ENCODE results near the gene FBXL4. TPM values are rescaled to one million over a fixed set of nuclear protein-coding genes. Genes with fewer than 3 reads are reported as not detected.

The FBXL4 gene
- polyA plus RNA-seq, 1 of the 3 experiments (the other 2 are of a cell fraction): 8.1 TPM

DNA sequence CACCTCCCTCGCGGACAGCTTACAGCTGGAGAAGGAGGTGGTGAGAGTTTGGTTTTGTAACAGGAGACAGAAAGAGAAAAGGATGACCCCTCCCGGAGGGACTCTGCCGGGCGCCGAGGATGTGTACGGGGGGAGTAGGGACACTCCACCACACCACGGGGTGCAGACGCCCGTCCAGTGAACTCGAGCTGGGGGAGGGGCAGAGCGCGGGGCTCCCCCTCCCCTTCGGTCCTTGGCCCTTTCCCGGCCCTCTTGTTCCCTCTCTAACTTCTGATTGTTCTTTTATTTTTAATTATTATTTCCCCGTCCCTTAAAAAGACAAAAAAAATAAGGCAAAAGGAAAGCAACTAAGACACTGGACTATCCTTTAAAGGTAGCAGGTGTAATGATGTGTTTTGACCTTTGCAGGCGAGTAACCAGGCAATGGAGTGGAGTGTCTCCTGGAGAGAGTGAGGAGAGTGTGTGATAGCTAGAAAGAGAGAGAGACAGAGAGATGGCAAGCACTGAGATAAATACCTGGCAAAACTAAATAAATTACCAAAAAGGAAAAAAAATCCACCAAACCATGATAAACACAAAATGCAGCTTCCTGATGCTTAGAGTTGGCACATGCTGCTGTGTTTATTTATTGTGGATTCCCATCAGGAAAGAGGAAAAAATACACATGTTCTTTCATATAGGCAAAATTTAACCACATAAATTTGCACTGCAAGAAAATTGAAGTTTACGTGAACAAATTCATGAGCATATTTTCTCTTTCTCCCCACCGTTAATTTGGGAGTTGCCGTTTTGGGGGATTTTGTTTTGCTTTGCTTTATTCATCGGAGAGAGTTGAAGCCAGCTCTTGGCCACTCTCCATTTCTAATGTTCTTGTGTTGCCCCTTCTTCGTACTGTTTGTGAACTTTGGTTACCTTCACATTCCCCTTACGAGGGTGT is 111.5 kb downstream of the FBXL4 start (continued):
- TF ChIP-seq, protein P1, sequence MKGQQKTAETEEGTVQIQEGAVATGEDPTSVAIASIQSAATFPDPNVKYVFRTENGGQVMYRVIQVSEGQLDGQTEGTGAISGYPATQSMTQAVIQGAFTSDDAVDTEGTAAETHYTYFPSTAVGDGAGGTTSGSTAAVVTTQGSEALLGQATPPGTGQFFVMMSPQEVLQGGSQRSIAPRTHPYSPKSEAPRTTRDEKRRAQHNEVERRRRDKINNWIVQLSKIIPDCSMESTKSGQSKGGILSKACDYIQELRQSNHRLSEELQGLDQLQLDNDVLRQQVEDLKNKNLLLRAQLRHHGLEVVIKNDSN (IDR thresholded peaks at IDR 0.05; ENCODE audit: borderline replicate concordance, low read depth): no peak
- TF ChIP-seq RFX5 (IDR thresholded peaks at IDR 0.05; ENCODE audit: low read length) (no peak), GATA2 (CRISPR knock-in tag; IDR thresholded peaks at IDR 0.05) (no peak), NRF1 (IDR thresholded peaks at IDR 0.05; ENCODE audit: low read depth, low read length) (no peak), CHD2 (IDR thresholded peaks at IDR 0.05; ENCODE audit: low read length, partially characterized antibody) (no peak), SIN3A (IDR thresholded peaks at IDR 0.05; ENCODE audit: borderline replicate concordance, low read depth, low read length) (no peak), RCOR1 (IDR thresholded peaks at IDR 0.05; ENCODE audit: low read length) (no peak)

GRCh38 chr6:98835149-98836024 is 112.4 kb downstream of the FBXL4 start:
- H2AFZ ChIP-seq (ENCODE audit: low read depth): peak overlapping the region; percentile 26; the same call in 1 of the 2 replicates
- POLR2A ChIA-PET: no interaction called here
- peak; percentile 78 for DNase-seq
- no peaks in the 10 kb centered on the region; the same call in 1 of the 2 replicates for H4K20me1 ChIP-seq (ENCODE audit: insufficient read depth)
- H3K27ac ChIP-seq (ENCODE audit: low read depth in 2 of 2, low read length in 1 of 2): peak overlapping the region in 1 of 2 experiments; percentile 47; a peak in 1 of 4 replicates
- peak overlapping the region; percentile 74 for H3K4me2 ChIP-seq
- CTCF ChIA-PET: interaction anchor here (0.7 to 2.4 kb wide), 4 partner anchors 10 to 1394 kb away, joined by 3 to 8 read pairs (median 4); no protein-coding TSS in a partner anchor
- H3K36me3 ChIP-seq (replicated peaks in 1 of 2; ENCODE audit: control insufficient read depth in 1 of 2, insufficient read depth in 2 of 2, low read length in 1 of 2): no peaks in the 10 kb centered on the region
- peak overlapping the region; percentile 60 to 69 for H3K4me3 ChIP-seq (ENCODE audit: low read depth in 2 of 2, low read length in 1 of 2)
- H3K9ac ChIP-seq: peak overlapping the region; percentile 6; the same call in 1 of the 2 replicates
- no peaks in the 10 kb centered on the region for H3K27me3 ChIP-seq (ENCODE audit: insufficient read depth)
- H3K4me1 ChIP-seq (ENCODE audit: control insufficient read depth in 1 of 2, insufficient read depth in 2 of 2, low read depth in 1 of 2, low read length in 1 of 2): peaks cover 0 to 37% of the 10 kb centered on the region in 2 experiments; a peak in 2 of 4 replicates
- H3F3A ChIP-seq (replicated peaks; ENCODE audit: insufficient read depth): peaks cover 14% of the 10 kb centered on the region
- H3K9me3 ChIP-seq: no peaks in the 10 kb centered on the region
- peaks cover 10% of the 10 kb centered on the region for H3K79me2 ChIP-seq (ENCODE audit: insufficient read depth)
- 22% methylated on average over 12 of the region's 76 CpGs for WGBS (ENCODE audit: low lambda C conversion rate)
- H3K9me2 ChIP-seq: no peaks in the 10 kb centered on the region
- TF ChIP-seq ELF1 (IDR thresholded peaks at IDR 0.05) (no peak), FOSL2 (IDR thresholded peaks at IDR 0.05; ENCODE audit: borderline replicate concordance, low read depth) (no peak), NFIC (IDR thresholded peaks at IDR 0.05; ENCODE audit: borderline replicate concordance) (no peak), MEF2A (IDR thresholded peaks at IDR 0.05; ENCODE audit: borderline replicate concordance, low read depth) (no peak), SIN3A (IDR thresholded peaks at IDR 0.05; ENCODE audit: borderline replicate concordance, low read depth, low read length) (no peak), MXI1 (IDR thresholded peaks at IDR 0.05; ENCODE audit: low read depth, low read length) (no peak; the same call in 1 of the 2 replicates), YY1 (IDR thresholded peaks at IDR 0.05; ENCODE audit: low read depth) (no peak), FOXJ3 (CRISPR knock-in tag; IDR thresholded peaks at IDR 0.05) (0 out of 2 replicates have a peak, but pooled peaks have one; percentile 16), ZBTB33 (IDR thresholded peaks at IDR 0.05; ENCODE audit: borderline replicate concordance, low read depth) (no peak), IRF3 (IDR thresholded peaks at IDR 0.05; ENCODE audit: low read depth, low read length) (no peak), RFX5 (IDR thresholded peaks at IDR 0.05; ENCODE audit: low read length) (no peak)
- TF ChIP-seq, protein P2, sequence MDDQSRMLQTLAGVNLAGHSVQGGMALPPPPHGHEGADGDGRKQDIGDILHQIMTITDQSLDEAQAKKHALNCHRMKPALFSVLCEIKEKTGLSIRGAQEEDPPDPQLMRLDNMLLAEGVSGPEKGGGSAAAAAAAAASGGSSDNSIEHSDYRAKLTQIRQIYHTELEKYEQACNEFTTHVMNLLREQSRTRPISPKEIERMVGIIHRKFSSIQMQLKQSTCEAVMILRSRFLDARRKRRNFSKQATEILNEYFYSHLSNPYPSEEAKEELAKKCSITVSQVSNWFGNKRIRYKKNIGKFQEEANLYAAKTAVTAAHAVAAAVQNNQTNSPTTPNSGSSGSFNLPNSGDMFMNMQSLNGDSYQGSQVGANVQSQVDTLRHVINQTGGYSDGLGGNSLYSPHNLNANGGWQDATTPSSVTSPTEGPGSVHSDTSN (IDR thresholded peaks at IDR 0.05): no peak
- TF ChIP-seq, protein P3, sequence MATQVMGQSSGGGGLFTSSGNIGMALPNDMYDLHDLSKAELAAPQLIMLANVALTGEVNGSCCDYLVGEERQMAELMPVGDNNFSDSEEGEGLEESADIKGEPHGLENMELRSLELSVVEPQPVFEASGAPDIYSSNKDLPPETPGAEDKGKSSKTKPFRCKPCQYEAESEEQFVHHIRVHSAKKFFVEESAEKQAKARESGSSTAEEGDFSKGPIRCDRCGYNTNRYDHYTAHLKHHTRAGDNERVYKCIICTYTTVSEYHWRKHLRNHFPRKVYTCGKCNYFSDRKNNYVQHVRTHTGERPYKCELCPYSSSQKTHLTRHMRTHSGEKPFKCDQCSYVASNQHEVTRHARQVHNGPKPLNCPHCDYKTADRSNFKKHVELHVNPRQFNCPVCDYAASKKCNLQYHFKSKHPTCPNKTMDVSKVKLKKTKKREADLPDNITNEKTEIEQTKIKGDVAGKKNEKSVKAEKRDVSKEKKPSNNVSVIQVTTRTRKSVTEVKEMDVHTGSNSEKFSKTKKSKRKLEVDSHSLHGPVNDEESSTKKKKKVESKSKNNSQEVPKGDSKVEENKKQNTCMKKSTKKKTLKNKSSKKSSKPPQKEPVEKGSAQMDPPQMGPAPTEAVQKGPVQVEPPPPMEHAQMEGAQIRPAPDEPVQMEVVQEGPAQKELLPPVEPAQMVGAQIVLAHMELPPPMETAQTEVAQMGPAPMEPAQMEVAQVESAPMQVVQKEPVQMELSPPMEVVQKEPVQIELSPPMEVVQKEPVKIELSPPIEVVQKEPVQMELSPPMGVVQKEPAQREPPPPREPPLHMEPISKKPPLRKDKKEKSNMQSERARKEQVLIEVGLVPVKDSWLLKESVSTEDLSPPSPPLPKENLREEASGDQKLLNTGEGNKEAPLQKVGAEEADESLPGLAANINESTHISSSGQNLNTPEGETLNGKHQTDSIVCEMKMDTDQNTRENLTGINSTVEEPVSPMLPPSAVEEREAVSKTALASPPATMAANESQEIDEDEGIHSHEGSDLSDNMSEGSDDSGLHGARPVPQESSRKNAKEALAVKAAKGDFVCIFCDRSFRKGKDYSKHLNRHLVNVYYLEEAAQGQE (IDR thresholded peaks at IDR 0.05; ENCODE audit: low read depth, low read length): no peak
